Loucy (cell line): ENCODE measurements around the gene LACTBL1.

Experiments used
- H2AFZ ChIP-seq: fragments of 200-600 bp; sonication (generic); 2 replicates; pipeline ENCODE4 v1.6.0; 2016; ENCODE audit warnings: antibody characterized with exemption, mild to moderate bottlenecking, low read length, moderate library complexity
- H3F3A ChIP-seq: fragments of 200-600 bp; 2 replicates; pipeline ENCODE4 v1.6.0; 2016; ENCODE audit warnings: antibody characterized with exemption, low read depth, mild to moderate bottlenecking
- H3K27me3 ChIP-seq: fragments of 200-600 bp; sonication (generic); 2 replicates; pipeline ENCODE4 v1.6.1; 2014; ENCODE audit warnings: low read length, mild to moderate bottlenecking; ENCODE audit not compliant: insufficient read depth, poor library complexity, severe bottlenecking
- H3K36me3 ChIP-seq: fragments of 200-600 bp; sonication (generic); 2 replicates; pipeline ENCODE4 v1.6.1; 2016; ENCODE audit warnings: low read length; ENCODE audit not compliant: insufficient read depth
- H3K4me1 ChIP-seq: fragments of 200-600 bp; sonication (generic); 2 replicates; pipeline ENCODE4 v1.5.1; 2014; ENCODE audit warnings: low read length, mild to moderate bottlenecking; ENCODE audit not compliant: insufficient read depth, poor library complexity, severe bottlenecking
- H3K4me2 ChIP-seq: fragments of 200-600 bp; sonication (generic); 2 replicates; pipeline ENCODE4 v1.6.0; 2014; ENCODE audit warnings: antibody characterized with exemption, low read length, low read depth, mild to moderate bottlenecking; ENCODE audit not compliant: poor library complexity, severe bottlenecking
- H3K4me3 ChIP-seq: fragments of 200-600 bp; sonication (generic); 2 replicates; pipeline ENCODE4 v1.5.1; 2014; ENCODE audit warnings: low read length, mild to moderate bottlenecking, mixed read lengths; ENCODE audit not compliant: poor library complexity, severe bottlenecking
- H3K79me2 ChIP-seq: fragments of 200-600 bp; sonication (generic); 2 replicates; pipeline ENCODE4 v1.6.1; 2014; ENCODE audit warnings: low read length; ENCODE audit not compliant: insufficient read depth
- H3K9ac ChIP-seq: fragments of 200-600 bp; sonication (generic); 2 replicates; pipeline ENCODE4 v1.6.0; 2014; ENCODE audit warnings: mild to moderate bottlenecking, low read depth, low read length, moderate library complexity; ENCODE audit not compliant: poor library complexity, severe bottlenecking
- H3K9me2 ChIP-seq: fragments of 200-600 bp; sonication (generic); replicated peaks from 2 replicates; pipeline ENCODE4 v1.6.1; 2016; ENCODE audit warnings: low read depth, low read length, mixed read lengths
- H3K9me3 ChIP-seq: fragments of 200-600 bp; sonication (generic); 2 replicates; pipeline ENCODE4 v1.6.1; 2014; ENCODE audit warnings: mild to moderate bottlenecking, antibody characterized with exemption, low read length, low read depth; ENCODE audit not compliant: insufficient read depth
- H4K20me1 ChIP-seq: fragments of 200-600 bp; sonication (generic); 2 replicates; pipeline ENCODE4 v1.6.0; 2014; ENCODE audit warnings: antibody characterized with exemption, low read length, mild to moderate bottlenecking; ENCODE audit not compliant: insufficient read depth, poor library complexity, severe bottlenecking
- CTCF ChIP-seq: fragments of 200-600 bp; sonication (generic); conservative IDR thresholded peaks from 2 replicates; pipeline ENCODE4 v1.5.1; 2014; ENCODE audit warnings: mild to moderate bottlenecking, antibody characterized with exemption, low read length
- EZH2phosphoT487 ChIP-seq: fragments of 200-600 bp; IDR thresholded peaks from 2 replicates; pipeline ENCODE4 v1.6.1; 2018; ENCODE audit warnings: antibody characterized with exemption, mild to moderate bottlenecking, moderate library complexity, borderline replicate concordance

Gene LACTBL1

GRCh38 chr1:22969304-22969709 is 3.4 kb downstream of the LACTBL1 start:
- H4K20me1 ChIP-seq: no peaks in the 10 kb centered on the region
- TF ChIP-seq CTCF (no peak), EZH2phosphoT487 (no peak)

DNA sequence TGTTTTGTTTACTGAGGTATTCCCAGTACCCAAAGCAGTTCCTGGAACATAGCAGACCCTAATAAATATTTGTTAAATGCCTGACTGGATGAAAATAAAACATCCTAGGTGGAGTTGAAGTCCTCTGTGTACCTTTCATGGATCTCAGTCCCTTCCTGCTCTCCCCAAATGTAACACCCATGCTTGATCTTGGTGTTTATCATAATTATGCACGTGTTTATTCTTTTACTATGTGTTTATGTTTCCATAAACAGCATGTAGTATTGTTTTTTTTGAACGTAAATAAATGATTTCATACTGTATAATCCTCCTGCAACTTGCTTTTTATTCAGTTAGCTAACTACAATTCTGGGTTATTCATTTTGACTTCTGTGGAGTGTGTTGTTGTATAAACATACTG is 4.8 kb downstream of the LACTBL1 start:
- no peaks in the 10 kb centered on the region for H3K36me3 ChIP-seq
- no peak for TF ChIP-seq CTCF
- no peak for TF ChIP-seq EZH2phosphoT487
- H3F3A ChIP-seq: no peaks in the 10 kb centered on the region
- no peaks in the 10 kb centered on the region for H3K79me2 ChIP-seq
- no peak overlapping the region for H2AFZ ChIP-seq
- H3K4me3 ChIP-seq: no peak overlapping the region
- no peaks in the 10 kb centered on the region for H3K9me2 ChIP-seq
- H3K9me3 ChIP-seq: no peaks in the 10 kb centered on the region
- no peak overlapping the region for H3K4me2 ChIP-seq
- no peak overlapping the region for H3K9ac ChIP-seq
- peaks cover 17% of the 10 kb centered on the region for H3K27me3 ChIP-seq
- H3K4me1 ChIP-seq: no peaks in the 10 kb centered on the region
- H4K20me1 ChIP-seq: no peaks in the 10 kb centered on the region

More at GRCh38 chr1:22969304-22969709, 3.4 kb downstream of the LACTBL1 start:
- Histone ChIP-seq H3K79me2 (no peaks in the 10 kb centered on the region), H3K36me3 (no peaks in the 10 kb centered on the region), H3K9me3 (no peaks in the 10 kb centered on the region), H3K4me1 (no peaks in the 10 kb centered on the region), H3K27me3 (peaks cover 17% of the 10 kb centered on the region), H3K9me2 (no peaks in the 10 kb centered on the region), H3F3A (no peaks in the 10 kb centered on the region), H3K9ac (no peak overlapping the region), H2AFZ (no peak overlapping the region), H3K4me3 (no peak overlapping the region), H3K4me2 (no peak overlapping the region)

- Histone ChIP-seq H3K4me3 (no peak overlapping the region), H3K9me2 (no peaks in the 10 kb centered on the region), H4K20me1 (no peaks in the 10 kb centered on the region), H3K9ac (no peak overlapping the region), H3F3A (no peaks in the 10 kb centered on the region), H2AFZ (no peak overlapping the region), H3K36me3 (no peaks in the 10 kb centered on the region), H3K4me2 (no peak overlapping the region), H3K27me3 (peaks cover 17% of the 10 kb centered on the region), H3K79me2 (no peaks in the 10 kb centered on the region), H3K4me1 (no peaks in the 10 kb centered on the region), H3K9me3 (no peaks in the 10 kb centered on the region)
- TF ChIP-seq EZH2phosphoT487 (no peak), CTCF (no peak)
These were observed 6.4 kb downstream of the LACTBL1 start for GRCh38 chr1:22966309-22966708.
